Astrocyte (in vitro differentiated cells and primary cell): Measurements from ENCODE around the gene SNIP1. TPM values are rescaled to one million over a fixed set of nuclear protein-coding genes. Genes with fewer than 3 reads are reported as not detected.

Experiments used
- DNase-seq: peaks from one replicate; pipeline ENCODE4 v3.0.0-alpha.2; 2010; ENCODE audit warnings: low read depth
- FAIRE-seq: peaks from 2 replicates; lab custom pipeline; 2011; peaks lifted over from hg19 to GRCh38; lab: Jason Lieb, UNC
- H2AFZ ChIP-seq: 2 replicates; pipeline ENCODE4 v1.6.0; 2012; ENCODE audit warnings: low read depth, low read length, inconsistent platforms
- H3K27ac ChIP-seq: 2 replicates; pipeline ENCODE4 v1.5.1; 2011; ENCODE audit warnings: low read depth, low read length, inconsistent platforms
- H3K27me3 ChIP-seq: 2 replicates; pipeline ENCODE4 v1.6.0; 2011; ENCODE audit warnings: low read length, inconsistent platforms; ENCODE audit not compliant: insufficient read depth
- H3K36me3 ChIP-seq: 2 replicates; pipeline ENCODE4 v1.5.1; 2011; ENCODE audit warnings: low read length, inconsistent platforms; ENCODE audit not compliant: insufficient read depth
- H3K4me1 ChIP-seq: 2 replicates; pipeline ENCODE4 v1.5.1; 2011; ENCODE audit warnings: low read length, inconsistent platforms; ENCODE audit not compliant: insufficient read depth
- H3K4me2 ChIP-seq: 2 replicates; pipeline ENCODE4 v1.6.0; 2012; ENCODE audit warnings: low read length, inconsistent platforms
- H3K4me3 ChIP-seq: 2 replicates; pipeline ENCODE4 v1.5.1; 2011; ENCODE audit warnings: low read depth, mild to moderate bottlenecking, low read length, inconsistent platforms; ENCODE audit not compliant: insufficient read depth
- H3K79me2 ChIP-seq: 2 replicates; pipeline ENCODE4 v1.6.0; 2012; ENCODE audit warnings: mild to moderate bottlenecking, low read length, inconsistent platforms; ENCODE audit not compliant: insufficient read depth
- H3K9ac ChIP-seq: 2 replicates; pipeline ENCODE4 v1.6.0; 2012; ENCODE audit warnings: mild to moderate bottlenecking, low read length, inconsistent platforms
- H3K9me3 ChIP-seq: 2 replicates; pipeline ENCODE4 v1.5.1; 2012; ENCODE audit warnings: low read depth, mild to moderate bottlenecking, low read length, inconsistent platforms; ENCODE audit not compliant: insufficient read depth
- H4K20me1 ChIP-seq: 2 replicates; pipeline ENCODE4 v1.6.0; 2012; ENCODE audit warnings: low read length, inconsistent platforms; ENCODE audit not compliant: insufficient read depth
- H3K27ac Mint-ChIP-seq: one replicate; pipeline ENCODE4 v1.8.0; 2021; ENCODE audit warnings: mild to moderate bottlenecking, mixed read lengths; ENCODE audit not compliant: unreplicated experiment
- H3K27me3 Mint-ChIP-seq: one replicate; pipeline ENCODE4 v1.8.0; 2021; ENCODE audit warnings: low read depth, mixed read lengths; ENCODE audit not compliant: unreplicated experiment
- H3K36me3 Mint-ChIP-seq: one replicate; pipeline ENCODE4 v1.8.0; 2021; ENCODE audit warnings: low read depth, mixed read lengths; ENCODE audit not compliant: unreplicated experiment
- H3K4me1 Mint-ChIP-seq: one replicate; pipeline ENCODE4 v1.8.0; 2021; ENCODE audit warnings: low read depth, mixed read lengths; ENCODE audit not compliant: unreplicated experiment
- H3K4me3 Mint-ChIP-seq: one replicate; pipeline ENCODE4 v1.8.0; 2021; ENCODE audit warnings: mild to moderate bottlenecking, moderate library complexity, mixed read lengths; ENCODE audit not compliant: unreplicated experiment
- H3K9me3 Mint-ChIP-seq: one replicate; pipeline ENCODE4 v1.8.0; 2021; ENCODE audit warnings: mild to moderate bottlenecking, mixed read lengths; ENCODE audit not compliant: unreplicated experiment
- EZH2 ChIP-seq: IDR thresholded peaks from 2 replicates; pipeline ENCODE4 v1.6.1; 2012; ENCODE audit warnings: mild to moderate bottlenecking, low read length, inconsistent platforms; ENCODE audit not compliant: insufficient read depth
- total RNA-seq: library from RNA; stranded (reverse); gene quantifications from 2 replicates; pipeline ENCODE4 v1.2.1, GENCODE V29; 2021
- TF ChIP-seq, protein P1 (sequence below): IDR thresholded peaks from 2 replicates; pipeline ENCODE4 v1.5.1; 2011; ENCODE audit warnings: low read depth, mild to moderate bottlenecking, inconsistent platforms, low read length, moderate library complexity; ENCODE audit not compliant: insufficient read depth

The SNIP1 gene
- total RNA-seq, 1 donor from 2014 or later: 17.4 TPM

DNA sequence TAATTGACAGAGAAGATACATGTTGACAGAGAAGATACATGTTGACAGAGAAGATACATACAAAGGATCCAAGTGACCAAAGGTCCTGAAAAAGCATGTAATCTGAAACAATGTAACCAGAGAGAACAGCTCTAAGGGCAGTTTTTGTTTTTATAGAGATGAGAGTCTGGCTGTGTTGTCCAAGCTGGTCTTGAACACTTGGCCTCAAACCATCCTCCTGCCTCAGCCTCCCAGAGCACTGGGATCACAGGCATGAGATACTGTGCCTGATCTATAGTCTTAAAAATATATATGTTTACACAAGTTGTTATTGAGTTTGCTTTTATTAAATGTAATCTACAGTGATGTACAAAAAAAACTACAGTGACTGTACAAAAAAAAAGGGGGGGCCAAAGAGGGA is 52.0 kb downstream of the SNIP1 start:
- peaks cover 24% of the 10 kb centered on the region for H3K36me3 ChIP-seq

DNA sequence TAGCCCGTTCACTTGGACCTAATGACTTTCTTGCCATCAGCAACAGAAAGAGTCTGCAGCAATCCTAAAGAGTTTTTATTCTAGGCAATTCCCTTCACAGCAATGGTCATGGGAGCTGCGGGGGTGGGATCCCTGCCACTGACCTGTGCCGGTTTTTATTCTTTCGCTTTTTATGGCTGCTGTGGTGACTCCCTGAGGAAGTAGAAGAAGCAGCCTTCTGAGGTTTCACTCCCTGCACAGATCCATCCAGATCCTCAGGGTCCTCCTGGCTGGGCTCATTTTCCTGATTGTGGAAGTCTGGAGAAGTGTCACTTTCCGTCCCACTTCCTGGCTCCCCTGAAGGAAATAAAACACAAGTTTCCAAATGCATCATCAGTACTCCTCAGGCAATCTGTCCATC is 52.4 kb downstream of the SNIP1 start:
- H3K9ac ChIP-seq: no peak overlapping the region
- no peak for TF ChIP-seq EZH2
- TF ChIP-seq, protein P1, sequence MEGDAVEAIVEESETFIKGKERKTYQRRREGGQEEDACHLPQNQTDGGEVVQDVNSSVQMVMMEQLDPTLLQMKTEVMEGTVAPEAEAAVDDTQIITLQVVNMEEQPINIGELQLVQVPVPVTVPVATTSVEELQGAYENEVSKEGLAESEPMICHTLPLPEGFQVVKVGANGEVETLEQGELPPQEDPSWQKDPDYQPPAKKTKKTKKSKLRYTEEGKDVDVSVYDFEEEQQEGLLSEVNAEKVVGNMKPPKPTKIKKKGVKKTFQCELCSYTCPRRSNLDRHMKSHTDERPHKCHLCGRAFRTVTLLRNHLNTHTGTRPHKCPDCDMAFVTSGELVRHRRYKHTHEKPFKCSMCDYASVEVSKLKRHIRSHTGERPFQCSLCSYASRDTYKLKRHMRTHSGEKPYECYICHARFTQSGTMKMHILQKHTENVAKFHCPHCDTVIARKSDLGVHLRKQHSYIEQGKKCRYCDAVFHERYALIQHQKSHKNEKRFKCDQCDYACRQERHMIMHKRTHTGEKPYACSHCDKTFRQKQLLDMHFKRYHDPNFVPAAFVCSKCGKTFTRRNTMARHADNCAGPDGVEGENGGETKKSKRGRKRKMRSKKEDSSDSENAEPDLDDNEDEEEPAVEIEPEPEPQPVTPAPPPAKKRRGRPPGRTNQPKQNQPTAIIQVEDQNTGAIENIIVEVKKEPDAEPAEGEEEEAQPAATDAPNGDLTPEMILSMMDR: no peak
- H3K27me3 Mint-ChIP-seq: no peaks in the 10 kb centered on the region
- H3K4me3 ChIP-seq: no peak overlapping the region
- H3K9me3 ChIP-seq: no peaks in the 10 kb centered on the region
- H2AFZ ChIP-seq: no peak overlapping the region
- peaks cover 22% of the 10 kb centered on the region for H3K36me3 ChIP-seq
- H3K79me2 ChIP-seq: peaks cover 27% of the 10 kb centered on the region
- H3K36me3 Mint-ChIP-seq: peaks cover 3% of the 10 kb centered on the region
- H3K4me1 Mint-ChIP-seq: no peaks in the 10 kb centered on the region
- no peaks in the 10 kb centered on the region for H3K9me3 Mint-ChIP-seq
- FAIRE-seq (no peak), DNase-seq (no peak)
- no peak overlapping the region for H3K4me2 ChIP-seq
- no peaks in the 10 kb centered on the region for H3K27me3 ChIP-seq
- no peak overlapping the region for H3K27ac ChIP-seq
- H4K20me1 ChIP-seq: peaks cover 27% of the 10 kb centered on the region
- H3K27ac Mint-ChIP-seq: no peak overlapping the region
- no peak overlapping the region for H3K4me3 Mint-ChIP-seq
- H3K4me1 ChIP-seq: peaks cover 8% of the 10 kb centered on the region

More for the DNA sequence above, 52.0 kb downstream of the SNIP1 start:
- H3K27ac ChIP-seq: no peak overlapping the region
- Mint-ChIP-seq H3K4me1 (no peaks in the 10 kb centered on the region), H3K9me3 (no peaks in the 10 kb centered on the region), H3K27me3 (no peaks in the 10 kb centered on the region), H3K27ac (no peak overlapping the region), H3K36me3 (peaks cover 3% of the 10 kb centered on the region), H3K4me3 (no peak overlapping the region)
- H3K9ac ChIP-seq: no peak overlapping the region
- FAIRE-seq (no peak), DNase-seq (no peak)
- H3K79me2 ChIP-seq: peaks cover 27% of the 10 kb centered on the region
- peaks cover 8% of the 10 kb centered on the region for H3K4me1 ChIP-seq
- peaks cover 29% of the 10 kb centered on the region for H4K20me1 ChIP-seq
- H3K9me3 ChIP-seq: no peaks in the 10 kb centered on the region
- no peak overlapping the region for H2AFZ ChIP-seq
- no peaks in the 10 kb centered on the region for H3K27me3 ChIP-seq
- TF ChIP-seq, protein P1: no peak
- TF ChIP-seq EZH2: no peak
- no peak overlapping the region for H3K4me2 ChIP-seq
- H3K4me3 ChIP-seq: no peak overlapping the region

DNA sequence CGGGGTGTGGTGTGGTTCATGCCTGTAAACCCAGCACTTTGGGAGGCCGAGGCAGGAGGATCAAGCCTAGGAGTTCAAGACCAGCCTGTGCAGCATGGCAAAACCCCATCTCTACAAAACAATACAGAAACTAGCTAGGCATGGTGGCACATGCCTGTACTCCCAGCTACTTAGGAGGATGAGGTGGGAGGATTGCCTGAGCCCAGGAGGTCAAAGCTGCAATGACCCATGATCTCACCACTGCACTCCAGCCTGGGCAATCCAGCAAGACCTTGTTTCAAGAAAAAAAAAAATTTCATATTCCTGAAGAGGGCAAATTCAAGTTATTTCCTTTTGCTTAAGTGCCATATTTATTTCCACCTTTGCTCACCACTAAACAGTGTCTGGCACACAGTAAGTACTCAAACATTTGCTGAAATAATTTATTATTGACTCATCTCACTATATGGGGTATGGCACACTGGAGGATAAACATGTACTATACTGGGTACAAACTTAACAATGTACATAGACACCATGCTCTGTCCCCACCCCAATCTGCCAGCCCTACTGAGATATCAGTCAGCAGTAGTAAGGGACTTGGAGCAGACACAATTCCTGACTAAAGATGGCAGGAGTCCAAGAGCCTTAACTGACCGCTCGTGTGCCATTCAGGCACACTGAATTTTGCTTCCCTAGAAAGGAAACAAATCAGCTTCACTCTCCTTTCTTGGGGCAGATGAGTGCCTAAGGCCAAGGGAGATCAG is 55.0 kb downstream of the SNIP1 start:
- FAIRE-seq (peak; percentile 13), DNase-seq (peak; percentile 41)

More for the DNA sequence above, 55.0 kb downstream of the SNIP1 start:
- H3K27me3 Mint-ChIP-seq: no peaks in the 10 kb centered on the region
- H3K36me3 Mint-ChIP-seq: peaks cover 3% of the 10 kb centered on the region
- peak overlapping the region; percentile 1 for H3K27ac ChIP-seq
- H3K79me2 ChIP-seq: peaks cover 16% of the 10 kb centered on the region
- peaks cover 19% of the 10 kb centered on the region for H4K20me1 ChIP-seq
- peaks cover 8% of the 10 kb centered on the region for H3K4me1 ChIP-seq
- no peaks in the 10 kb centered on the region for H3K4me1 Mint-ChIP-seq
- TF ChIP-seq EZH2: no peak
- TF ChIP-seq, protein P1: no peak
- no peak overlapping the region for H3K4me3 ChIP-seq
- H2AFZ ChIP-seq: no peak overlapping the region
- no peak overlapping the region for H3K4me3 Mint-ChIP-seq
- H3K9ac ChIP-seq: peak overlapping the region; percentile 1
- H3K9me3 ChIP-seq: no peaks in the 10 kb centered on the region
- H3K27me3 ChIP-seq: no peaks in the 10 kb centered on the region
- peaks cover 15% of the 10 kb centered on the region for H3K36me3 ChIP-seq
- H3K9me3 Mint-ChIP-seq: no peaks in the 10 kb centered on the region
- H3K4me2 ChIP-seq: peak overlapping the region; percentile 9
- no peak overlapping the region for H3K27ac Mint-ChIP-seq
